ENCODE data around the gene C3orf20.

C3orf20 gene

DNA sequence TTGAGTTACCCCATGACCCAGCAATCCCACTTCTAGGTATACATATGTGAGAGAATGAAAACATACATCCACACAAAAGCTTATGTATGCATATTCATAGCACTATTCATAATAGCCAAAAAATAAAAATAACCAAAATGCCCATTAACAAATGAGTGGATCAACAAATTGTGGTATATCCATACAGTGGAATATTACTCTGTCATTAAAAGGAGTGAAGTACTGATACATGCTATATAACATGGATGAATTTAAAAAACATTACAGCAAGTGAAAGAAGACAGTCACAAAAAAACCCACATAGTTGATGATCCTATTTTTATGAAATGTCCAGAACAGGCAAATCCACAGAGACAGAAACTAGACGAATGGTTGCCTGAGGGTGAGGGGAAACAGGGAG, 5.2 kb downstream of the C3orf20 start:
- no peak for ATAC-seq
- TF ChIP-seq ZNF8 (CRISPR knock-in tag; IDR thresholded peaks at IDR 0.05), result peak; percentile 98
- no peak for TF ChIP-seq SNAI2 (CRISPR knock-in tag; IDR thresholded peaks at IDR 0.05)

DNA sequence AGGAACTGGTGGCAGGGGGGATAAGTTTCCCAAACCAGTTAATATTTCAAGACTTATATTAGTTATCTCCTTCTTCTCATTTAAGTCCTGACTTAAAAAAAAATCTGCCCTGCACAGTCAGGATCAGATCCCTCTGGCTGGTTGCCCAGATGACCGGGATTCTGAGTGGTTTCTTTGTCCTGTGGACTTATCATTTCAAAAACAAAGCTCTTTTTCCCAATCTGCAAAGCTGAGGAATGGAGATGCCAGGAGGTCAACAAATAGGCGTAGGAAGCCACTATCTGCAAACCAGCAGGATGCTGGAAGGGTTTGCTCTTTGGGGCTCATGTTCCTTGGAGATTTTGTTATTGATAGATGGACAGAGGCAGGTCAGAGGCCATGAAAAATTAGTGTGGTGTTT, 5.8 kb downstream of the C3orf20 start:
- TF ChIP-seq ISL1 (CRISPR knock-in tag; IDR thresholded peaks at IDR 0.05) (no peak), PPARA (CRISPR knock-in tag; IDR thresholded peaks at IDR 0.05; ENCODE audit: borderline replicate concordance) (no peak), ZNF70 (CRISPR knock-in tag; IDR thresholded peaks at IDR 0.05) (no peak), ARNTL (CRISPR knock-in tag; IDR thresholded peaks at IDR 0.05; ENCODE audit: borderline replicate concordance, low read depth) (no peak), ZNF565 (CRISPR knock-in tag; conservative IDR thresholded peaks at IDR 0.05; ENCODE audit: low read depth) (no peak), SNAI2 (CRISPR knock-in tag; IDR thresholded peaks at IDR 0.05) (no peak), BACH2 (CRISPR knock-in tag; IDR thresholded peaks at IDR 0.05; ENCODE audit: borderline replicate concordance) (no peak), TCF4 (CRISPR knock-in tag; IDR thresholded peaks at IDR 0.05; ENCODE audit: borderline replicate concordance) (no peak), RARB (CRISPR knock-in tag; IDR thresholded peaks at IDR 0.05) (no peak), ESRRG (CRISPR knock-in tag; IDR thresholded peaks at IDR 0.05) (no peak)
- TF ChIP-seq, protein P1, sequence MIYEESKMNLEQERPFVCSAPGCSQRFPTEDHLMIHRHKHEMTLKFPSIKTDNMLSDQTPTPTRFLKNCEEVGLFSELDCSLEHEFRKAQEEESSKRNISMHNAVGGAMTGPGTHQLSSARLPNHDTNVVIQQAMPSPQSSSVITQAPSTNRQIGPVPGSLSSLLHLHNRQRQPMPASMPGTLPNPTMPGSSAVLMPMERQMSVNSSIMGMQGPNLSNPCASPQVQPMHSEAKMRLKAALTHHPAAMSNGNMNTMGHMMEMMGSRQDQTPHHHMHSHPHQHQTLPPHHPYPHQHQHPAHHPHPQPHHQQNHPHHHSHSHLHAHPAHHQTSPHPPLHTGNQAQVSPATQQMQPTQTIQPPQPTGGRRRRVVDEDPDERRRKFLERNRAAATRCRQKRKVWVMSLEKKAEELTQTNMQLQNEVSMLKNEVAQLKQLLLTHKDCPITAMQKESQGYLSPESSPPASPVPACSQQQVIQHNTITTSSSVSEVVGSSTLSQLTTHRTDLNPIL (CRISPR knock-in tag; IDR thresholded peaks at IDR 0.05; ENCODE audit: low read depth), result no peak
- TF ChIP-seq, protein P2, sequence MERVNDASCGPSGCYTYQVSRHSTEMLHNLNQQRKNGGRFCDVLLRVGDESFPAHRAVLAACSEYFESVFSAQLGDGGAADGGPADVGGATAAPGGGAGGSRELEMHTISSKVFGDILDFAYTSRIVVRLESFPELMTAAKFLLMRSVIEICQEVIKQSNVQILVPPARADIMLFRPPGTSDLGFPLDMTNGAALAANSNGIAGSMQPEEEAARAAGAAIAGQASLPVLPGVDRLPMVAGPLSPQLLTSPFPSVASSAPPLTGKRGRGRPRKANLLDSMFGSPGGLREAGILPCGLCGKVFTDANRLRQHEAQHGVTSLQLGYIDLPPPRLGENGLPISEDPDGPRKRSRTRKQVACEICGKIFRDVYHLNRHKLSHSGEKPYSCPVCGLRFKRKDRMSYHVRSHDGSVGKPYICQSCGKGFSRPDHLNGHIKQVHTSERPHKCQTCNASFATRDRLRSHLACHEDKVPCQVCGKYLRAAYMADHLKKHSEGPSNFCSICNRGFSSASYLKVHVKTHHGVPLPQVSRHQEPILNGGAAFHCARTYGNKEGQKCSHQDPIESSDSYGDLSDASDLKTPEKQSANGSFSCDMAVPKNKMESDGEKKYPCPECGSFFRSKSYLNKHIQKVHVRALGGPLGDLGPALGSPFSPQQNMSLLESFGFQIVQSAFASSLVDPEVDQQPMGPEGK (CRISPR knock-in tag; IDR thresholded peaks at IDR 0.05; ENCODE audit: borderline replicate concordance), result no peak
- TF ChIP-seq, protein P3, sequence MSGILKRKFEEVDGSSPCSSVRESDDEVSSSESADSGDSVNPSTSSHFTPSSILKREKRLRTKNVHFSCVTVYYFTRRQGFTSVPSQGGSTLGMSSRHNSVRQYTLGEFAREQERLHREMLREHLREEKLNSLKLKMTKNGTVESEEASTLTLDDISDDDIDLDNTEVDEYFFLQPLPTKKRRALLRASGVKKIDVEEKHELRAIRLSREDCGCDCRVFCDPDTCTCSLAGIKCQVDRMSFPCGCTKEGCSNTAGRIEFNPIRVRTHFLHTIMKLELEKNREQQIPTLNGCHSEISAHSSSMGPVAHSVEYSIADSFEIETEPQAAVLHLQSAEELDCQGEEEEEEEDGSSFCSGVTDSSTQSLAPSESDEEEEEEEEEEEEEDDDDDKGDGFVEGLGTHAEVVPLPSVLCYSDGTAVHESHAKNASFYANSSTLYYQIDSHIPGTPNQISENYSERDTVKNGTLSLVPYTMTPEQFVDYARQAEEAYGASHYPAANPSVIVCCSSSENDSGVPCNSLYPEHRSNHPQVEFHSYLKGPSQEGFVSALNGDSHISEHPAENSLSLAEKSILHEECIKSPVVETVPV (CRISPR knock-in tag; IDR thresholded peaks at IDR 0.05), result no peak
- TF ChIP-seq, protein P4, sequence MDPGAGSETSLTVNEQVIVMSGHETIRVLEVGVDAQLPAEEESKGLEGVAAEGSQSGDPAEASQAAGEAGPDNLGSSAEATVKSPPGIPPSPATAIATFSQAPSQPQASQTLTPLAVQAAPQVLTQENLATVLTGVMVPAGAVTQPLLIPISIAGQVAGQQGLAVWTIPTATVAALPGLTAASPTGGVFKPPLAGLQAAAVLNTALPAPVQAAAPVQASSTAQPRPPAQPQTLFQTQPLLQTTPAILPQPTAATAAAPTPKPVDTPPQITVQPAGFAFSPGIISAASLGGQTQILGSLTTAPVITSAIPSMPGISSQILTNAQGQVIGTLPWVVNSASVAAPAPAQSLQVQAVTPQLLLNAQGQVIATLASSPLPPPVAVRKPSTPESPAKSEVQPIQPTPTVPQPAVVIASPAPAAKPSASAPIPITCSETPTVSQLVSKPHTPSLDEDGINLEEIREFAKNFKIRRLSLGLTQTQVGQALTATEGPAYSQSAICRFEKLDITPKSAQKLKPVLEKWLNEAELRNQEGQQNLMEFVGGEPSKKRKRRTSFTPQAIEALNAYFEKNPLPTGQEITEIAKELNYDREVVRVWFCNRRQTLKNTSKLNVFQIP (CRISPR knock-in tag; IDR thresholded peaks at IDR 0.05; ENCODE audit: borderline replicate concordance, low read depth), result no peak
- no peak for ATAC-seq

DNA sequence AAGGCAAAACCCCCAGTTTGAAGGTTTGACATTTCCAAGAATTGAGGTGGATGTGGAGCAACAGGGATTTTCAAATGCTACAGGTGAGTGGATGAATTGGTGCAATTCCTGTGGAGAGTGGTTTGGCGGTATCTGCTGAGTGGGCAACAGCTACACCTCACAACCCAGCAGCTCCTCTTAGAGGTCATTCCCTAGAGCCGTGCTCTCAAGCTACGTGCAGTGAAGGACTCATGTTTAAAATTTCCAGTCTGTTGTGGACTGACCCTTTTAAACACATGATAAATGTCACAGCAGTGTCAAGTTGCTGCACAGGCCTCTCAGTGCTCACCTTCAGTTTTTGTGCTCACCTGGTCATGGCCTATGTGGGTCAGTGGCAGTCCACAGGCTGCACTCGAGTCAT, 9.5 kb downstream of the C3orf20 start:
- no peak for ATAC-seq
- no peak for TF ChIP-seq ZNF8 (CRISPR knock-in tag; IDR thresholded peaks at IDR 0.05)

DNA sequence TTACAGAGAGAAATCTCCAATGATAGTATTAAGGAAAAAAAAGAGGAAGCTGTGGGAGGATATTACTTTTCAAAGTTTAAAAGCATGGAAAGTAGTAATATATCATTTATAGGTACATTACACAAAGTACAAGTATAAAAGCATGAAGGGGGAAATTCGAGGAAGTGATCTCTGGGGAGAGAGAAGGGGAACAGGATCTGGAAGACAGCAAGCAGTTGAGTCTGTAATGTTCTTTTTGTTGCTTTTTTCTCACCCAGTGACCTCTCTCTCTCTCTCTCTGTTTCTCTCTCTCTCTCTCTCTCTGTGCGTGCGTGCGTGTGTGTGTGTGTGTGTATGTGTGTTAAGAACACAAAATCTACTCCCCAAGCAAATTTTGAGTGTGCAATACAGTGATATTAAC, 10.2 kb downstream of the C3orf20 start:
- TF ChIP-seq ZNF8 (CRISPR knock-in tag; IDR thresholded peaks at IDR 0.05) (no peak), SNAI2 (CRISPR knock-in tag; IDR thresholded peaks at IDR 0.05) (no peak), CSDC2 (CRISPR knock-in tag; IDR thresholded peaks at IDR 0.05) (no peak), BACH2 (CRISPR knock-in tag; IDR thresholded peaks at IDR 0.05; ENCODE audit: borderline replicate concordance) (no peak), ZNF565 (CRISPR knock-in tag; conservative IDR thresholded peaks at IDR 0.05; ENCODE audit: low read depth) (no peak)
- TF ChIP-seq, protein P4 (CRISPR knock-in tag; IDR thresholded peaks at IDR 0.05; ENCODE audit: borderline replicate concordance, low read depth), result no peak
- ATAC-seq, result no peak

DNA sequence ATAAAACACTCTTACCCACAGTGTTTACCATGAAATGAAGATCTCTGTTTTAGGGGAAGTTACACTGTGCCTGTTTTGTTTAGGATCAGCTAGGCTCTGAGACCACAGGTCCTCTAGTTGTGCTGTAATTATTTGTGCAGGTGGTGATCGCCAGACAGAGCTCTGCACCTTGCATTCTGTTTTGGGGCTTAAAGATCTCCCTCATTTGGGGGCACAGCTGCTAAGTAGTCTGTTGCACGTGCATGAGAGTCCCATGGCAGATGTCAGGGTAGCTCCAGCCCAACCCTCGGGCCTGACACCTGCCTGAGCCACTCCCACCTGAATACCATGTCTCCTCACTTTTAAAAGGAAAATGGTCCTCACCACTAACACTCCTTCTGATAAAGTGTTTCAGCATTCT, 12.4 kb downstream of the C3orf20 start:
- no peak for ATAC-seq
- no peak for TF ChIP-seq ZFP3 (CRISPR knock-in tag; IDR thresholded peaks at IDR 0.05)
- no peak for TF ChIP-seq ZC3H10 (CRISPR knock-in tag; IDR thresholded peaks at IDR 0.05)
- TF ChIP-seq, protein P4 (CRISPR knock-in tag; IDR thresholded peaks at IDR 0.05; ENCODE audit: borderline replicate concordance, low read depth), result no peak
- no peak for TF ChIP-seq ESRRG (CRISPR knock-in tag; IDR thresholded peaks at IDR 0.05)
- no peak for TF ChIP-seq ZFP30 (CRISPR knock-in tag; IDR thresholded peaks at IDR 0.05)
- no peak for TF ChIP-seq CSDC2 (CRISPR knock-in tag; IDR thresholded peaks at IDR 0.05)
- TF ChIP-seq, protein P2 (CRISPR knock-in tag; IDR thresholded peaks at IDR 0.05; ENCODE audit: borderline replicate concordance), result no peak
- TF ChIP-seq ZNF565 (CRISPR knock-in tag; conservative IDR thresholded peaks at IDR 0.05; ENCODE audit: low read depth), result no peak
- TF ChIP-seq GLIS3 (CRISPR knock-in tag; IDR thresholded peaks at IDR 0.05), result no peak
